ENCODE results near the gene CADM2.

CADM2 gene

DNA sequence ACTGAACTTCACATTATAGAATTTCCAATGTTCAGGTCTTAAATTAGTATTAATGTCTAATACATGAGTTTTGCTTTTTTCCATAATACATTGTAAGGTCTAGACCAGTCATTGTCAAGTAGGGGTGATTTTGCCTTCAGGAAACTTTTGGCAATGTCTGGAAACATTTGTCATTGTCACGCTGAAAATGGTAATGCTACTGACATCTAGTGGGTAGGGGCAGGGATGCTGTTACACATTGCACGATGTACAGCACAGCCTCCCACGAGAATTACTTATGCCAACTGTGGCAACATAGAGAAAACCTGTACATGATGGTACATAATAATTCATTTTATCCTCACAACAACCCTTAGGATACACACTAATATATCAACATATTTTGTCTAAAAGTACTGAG, 384.1 kb downstream of the CADM2 start:
- DNase-seq, result no peak

DNA sequence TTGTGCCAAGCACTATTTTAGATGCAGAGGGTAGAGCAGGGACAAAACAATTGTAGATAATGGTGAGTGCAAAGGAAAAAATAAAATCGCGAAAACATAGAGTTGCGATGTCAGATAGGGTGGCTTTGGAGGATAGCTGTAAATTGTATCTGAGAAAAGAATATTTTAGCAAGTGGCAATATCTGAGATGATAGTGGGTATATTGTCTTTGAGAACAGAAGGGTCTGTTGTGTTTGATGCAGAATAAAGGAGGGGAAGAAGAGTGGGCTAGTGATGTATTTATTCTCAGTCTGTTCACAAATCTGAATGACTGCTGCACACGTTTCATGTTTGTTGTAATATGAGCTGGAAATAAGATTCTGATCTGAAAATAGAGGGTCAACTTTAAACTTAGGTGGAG, 396.8 kb downstream of the CADM2 start:
- DNase-seq, result no peak

GRCh38 chr3:85360742-85361387, 402.1 kb downstream of the CADM2 start:
- peak; percentile 4 for DNase-seq

DNA sequence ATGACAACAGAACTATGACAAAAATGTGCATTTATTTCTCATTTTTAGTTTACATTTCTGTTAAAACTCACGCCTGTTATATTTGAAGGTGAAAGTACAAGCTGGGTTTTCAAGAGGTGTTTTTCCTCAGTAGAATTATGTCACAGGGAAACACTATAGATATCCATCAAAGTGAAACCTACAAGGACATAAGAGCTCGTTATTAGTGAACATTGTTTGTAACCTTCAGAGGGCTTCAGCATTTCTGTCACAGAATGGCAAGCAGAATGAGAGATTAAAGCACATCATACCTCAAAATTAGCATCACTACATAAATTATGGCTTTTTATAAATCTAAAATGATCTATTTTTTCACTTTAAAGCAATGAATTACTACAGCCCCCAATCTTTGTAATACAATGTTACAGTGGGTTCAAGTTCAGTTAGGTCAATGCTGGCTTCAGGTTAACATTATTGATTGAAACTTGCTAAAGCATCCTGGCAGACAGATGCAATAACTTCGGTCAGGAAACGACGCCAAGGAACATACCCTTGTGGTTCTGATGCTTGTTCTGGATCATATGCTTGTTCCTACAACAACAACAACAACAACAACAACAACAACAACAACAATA, 405.6 kb downstream of the CADM2 start:
- no peak for DNase-seq

DNA sequence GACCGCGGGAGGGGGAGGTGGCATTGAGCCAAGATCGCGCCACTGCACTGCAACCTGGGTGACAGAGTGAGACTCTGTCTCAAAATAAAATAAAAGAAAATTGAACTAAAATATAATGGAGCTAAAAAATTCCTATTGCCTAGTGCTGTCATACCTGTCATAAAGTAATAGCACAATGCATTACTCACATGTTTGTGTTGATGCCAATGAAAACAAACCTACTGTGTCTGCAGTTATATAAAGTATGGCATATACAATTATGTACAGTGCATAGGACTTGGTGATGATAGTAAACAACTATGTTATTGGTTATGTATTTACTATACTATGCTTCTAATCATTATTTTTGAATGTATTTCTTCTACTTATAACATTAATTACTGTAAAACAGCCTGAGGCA, 411.6 kb downstream of the CADM2 start:
- no peak for DNase-seq

GRCh38 chr3:85376131-85376530, 417.3 kb downstream of the CADM2 start:
- no peak for DNase-seq

GRCh38 chr3:85377115-85377514, 418.3 kb downstream of the CADM2 start:
- DNase-seq, result no peak

GRCh38 chr3:85384372-85384771, 425.6 kb downstream of the CADM2 start:
- DNase-seq, result no peak

DNA sequence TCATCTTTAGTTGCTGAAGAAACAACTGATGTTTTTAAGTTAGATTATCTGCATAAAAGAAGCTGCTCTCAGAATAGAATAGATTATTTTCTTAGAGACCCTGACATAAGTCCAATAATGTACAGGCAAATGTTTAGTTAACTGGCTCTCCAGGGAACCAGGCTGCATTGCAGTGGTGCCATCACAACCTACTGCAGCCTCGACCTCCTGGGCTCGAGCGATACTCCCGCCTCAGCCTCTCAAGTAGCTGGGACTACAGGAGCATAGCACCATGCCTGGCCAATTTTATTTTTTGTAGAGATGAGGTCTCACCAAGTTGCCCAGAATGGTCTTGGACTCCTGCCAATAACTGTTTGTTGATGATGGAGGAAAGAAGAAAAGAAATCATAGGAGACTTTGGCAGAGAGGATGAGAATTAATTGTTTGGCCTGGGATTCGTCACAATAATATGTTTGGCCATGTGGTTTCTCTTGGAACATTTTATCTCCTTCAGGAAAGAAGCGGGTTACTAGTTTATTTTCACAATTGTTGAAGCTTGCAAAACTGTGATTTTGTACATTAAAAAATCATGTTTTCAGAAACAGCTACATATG, 429.2 kb downstream of the CADM2 start:
- DNase-seq, result no peak

DNA sequence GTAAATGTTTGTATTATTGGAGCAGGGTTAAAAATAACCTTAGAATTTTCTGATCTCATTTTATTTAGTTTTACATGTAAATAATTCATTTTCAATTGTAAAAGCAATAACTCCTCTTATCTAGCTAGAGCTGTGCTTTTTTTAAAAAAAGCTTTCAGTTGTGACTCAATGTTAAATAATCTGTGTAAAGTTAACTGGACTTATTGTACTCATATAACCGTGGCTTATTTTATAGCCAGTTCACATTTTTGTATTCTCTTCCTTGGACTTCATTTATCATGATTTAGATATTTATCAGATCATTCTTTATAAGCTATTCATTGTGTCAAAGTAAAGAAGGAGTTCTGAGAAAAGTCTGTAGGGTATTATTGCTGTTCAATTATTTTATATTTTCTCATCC, 435.6 kb downstream of the CADM2 start:
- DNase-seq, result no peak

DNA sequence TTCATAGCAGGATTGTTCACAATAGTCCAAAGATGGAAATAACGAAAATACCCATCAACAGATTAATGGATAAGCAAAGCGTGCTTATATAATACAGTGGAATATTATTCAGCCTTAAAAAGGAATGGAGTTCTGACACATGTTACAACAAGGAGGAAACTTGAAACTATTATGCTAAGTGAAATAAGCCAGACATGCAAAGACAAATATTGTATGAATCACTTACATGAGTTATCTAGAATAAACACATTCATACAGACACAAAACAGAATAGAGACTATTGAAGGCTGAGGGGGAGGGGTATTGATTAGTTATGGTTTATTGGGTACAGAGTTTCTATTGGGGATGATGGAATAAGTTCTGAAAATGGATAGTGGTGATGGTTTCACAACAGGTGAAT, 438.6 kb downstream of the CADM2 start:
- DNase-seq, result no peak

GRCh38 chr3:85426121-85426520, 467.3 kb downstream of the CADM2 start:
- no peak for DNase-seq

GRCh38 chr3:85427467-85427866, 468.7 kb downstream of the CADM2 start:
- DNase-seq, result no peak

GRCh38 chr3:85432081-85432480, 473.3 kb downstream of the CADM2 start:
- no peak for DNase-seq

DNA sequence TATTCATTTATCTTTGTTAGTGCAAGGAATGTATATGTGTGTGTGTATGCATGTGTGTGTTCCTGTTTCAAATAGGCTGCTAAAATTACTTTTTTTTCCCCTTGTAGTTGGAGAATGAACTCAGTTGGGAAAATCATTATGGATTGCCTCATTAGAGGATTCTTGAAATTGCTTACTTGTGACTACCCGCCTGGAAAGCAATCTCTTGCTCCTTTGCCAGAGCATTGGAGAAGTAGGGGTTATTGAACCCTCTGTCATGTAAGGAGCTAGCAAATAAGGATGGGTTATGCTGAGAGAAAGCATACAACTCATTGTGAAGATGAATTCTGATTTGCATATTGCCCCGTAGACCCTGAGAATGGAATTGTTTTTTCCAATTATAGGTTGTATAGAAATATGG, 474.5 kb downstream of the CADM2 start:
- no peak for DNase-seq

DNA sequence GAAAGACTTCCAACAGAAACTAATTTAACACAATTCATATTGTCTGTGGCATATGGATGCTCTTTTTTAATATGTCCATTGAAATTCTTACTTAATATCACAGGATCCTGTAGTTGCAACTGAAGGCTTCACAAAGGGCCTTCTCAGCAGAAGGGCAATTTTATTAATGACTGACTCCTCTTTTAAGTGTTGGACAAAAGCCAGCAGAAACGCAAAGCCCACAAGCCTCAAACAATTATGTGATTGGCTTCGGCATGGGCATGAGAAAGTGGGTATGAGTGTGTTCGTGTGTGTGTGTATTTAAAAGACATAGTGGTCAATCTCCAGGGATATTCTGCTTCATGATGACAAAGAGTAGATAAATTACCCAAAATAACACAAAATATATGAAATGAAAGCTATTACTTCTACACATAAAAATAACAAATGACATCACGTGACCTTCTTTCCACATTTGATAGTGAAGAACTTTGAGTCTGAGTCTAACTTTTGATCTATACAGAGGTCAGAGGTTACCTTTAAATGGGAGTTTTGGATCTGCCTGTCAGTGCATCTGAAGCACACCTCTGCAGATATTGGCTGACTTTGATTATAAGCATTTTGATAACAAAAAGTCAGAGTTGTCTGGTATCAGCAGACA, 496.9 kb downstream of the CADM2 start:
- no peak for DNase-seq

- DNase-seq, result no peak
These were observed 515.5 kb downstream of the CADM2 start for GRCh38 chr3:85474241-85474640.

GRCh38 chr3:85475346-85475745, 516.6 kb downstream of the CADM2 start:
- DNase-seq, result no peak

DNA sequence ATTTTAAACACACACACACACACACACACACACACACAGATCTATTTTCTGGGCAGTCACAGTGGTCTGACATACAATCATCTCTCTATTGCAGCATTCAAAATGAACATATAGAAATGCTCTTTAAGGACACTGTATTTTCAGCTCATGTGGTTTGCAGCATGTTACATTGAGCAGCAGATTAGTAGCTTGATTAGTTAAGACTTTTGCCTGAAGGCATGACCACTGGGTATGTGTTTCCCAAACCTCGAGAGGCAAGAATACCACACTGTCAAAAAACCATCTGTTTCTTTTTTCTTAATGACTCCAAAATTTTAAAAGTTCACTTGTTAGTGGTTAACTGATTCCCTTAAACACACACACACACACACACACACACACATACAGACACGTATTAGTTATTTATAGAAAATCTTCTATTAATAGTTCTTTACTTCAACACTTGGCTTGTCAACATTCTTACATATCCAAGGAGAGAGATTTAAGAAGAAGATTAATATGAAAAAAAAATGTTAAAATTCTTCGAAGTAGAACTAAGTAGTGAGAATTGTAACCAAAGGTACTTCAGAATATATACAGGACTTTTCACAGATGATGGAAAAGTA, 518.2 kb downstream of the CADM2 start:
- DNase-seq, result no peak

GRCh38 chr3:85481411-85482212, 522.8 kb downstream of the CADM2 start:
- DNase-seq, result no peak

GRCh38 chr3:85482213-85482490, 523.4 kb downstream of the CADM2 start:
- no peak for DNase-seq

DNA sequence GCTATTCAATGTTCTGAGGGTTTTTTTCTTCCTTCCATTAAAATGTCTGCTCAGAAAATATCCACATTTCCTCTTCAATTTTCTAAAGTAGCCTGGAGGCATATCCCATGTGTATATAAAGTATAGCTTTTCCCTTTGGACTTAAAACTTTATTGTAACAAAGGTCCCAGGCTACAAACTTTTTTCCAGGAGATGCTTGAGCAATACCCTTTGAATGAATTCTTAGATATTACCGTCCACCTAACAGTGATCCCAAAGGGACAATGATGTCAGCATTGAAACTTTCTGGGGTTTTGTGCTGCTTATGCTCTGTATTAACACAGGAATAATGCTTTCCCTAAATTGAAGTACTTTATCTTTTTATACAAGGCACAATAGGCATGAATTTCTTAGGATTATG, 525.2 kb downstream of the CADM2 start:
- DNase-seq, result no peak

DNA sequence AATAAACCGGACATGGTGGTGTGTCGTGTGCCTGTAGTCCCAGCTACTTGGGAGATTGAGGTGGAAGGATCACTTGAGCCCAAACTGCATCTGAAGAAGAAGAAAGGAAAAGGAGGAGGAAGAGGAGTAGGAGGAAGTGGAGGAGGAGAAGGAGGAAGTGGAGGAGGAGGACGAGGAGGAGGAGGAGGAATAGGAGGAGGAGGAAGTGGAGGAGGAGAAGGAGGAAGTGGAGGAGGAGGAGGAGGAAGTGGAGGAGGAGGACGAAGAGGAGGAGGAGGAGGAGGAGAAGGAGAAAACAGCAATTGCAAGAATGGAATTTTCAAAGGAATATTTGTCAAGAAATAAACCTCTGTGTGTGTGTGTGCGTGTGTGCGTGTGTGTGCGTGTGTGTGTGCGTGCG, 528.6 kb downstream of the CADM2 start:
- DNase-seq, result no peak
